BE2C (cell line): ENCODE data around the gene NSUN4.

Experiments
- DNase-seq: peaks from one replicate; pipeline ENCODE4 v3.0.0-alpha.2; 2020
- H3K27me3 ChIP-seq: fragments of 250-450 bp; sonication (Bioruptor Pico); 2 replicates; pipeline ENCODE4 v1.5.1; 2020; ENCODE audit warnings: mild to moderate bottlenecking
- H3K36me3 ChIP-seq: fragments of 250-450 bp; sonication (Bioruptor Pico); 2 replicates; pipeline ENCODE4 v1.5.1; 2020; ENCODE audit warnings: mild to moderate bottlenecking
- H3K4me1 ChIP-seq: fragments of 250-450 bp; sonication (Bioruptor Pico); 2 replicates; pipeline ENCODE4 v1.5.1; 2020
- H3K4me3 ChIP-seq: 2 replicates; pipeline ENCODE4 v1.5.1; 2011; ENCODE audit warnings: low read depth, low read length
- H3K9me3 ChIP-seq: fragments of 250-450 bp; sonication (Bioruptor Pico); 2 replicates; pipeline ENCODE4 v1.5.1; 2020
- CTCF ChIP-seq: IDR thresholded peaks from 2 replicates; pipeline ENCODE4 v1.5.1; 2012; ENCODE audit warnings: mild to moderate bottlenecking, low read depth, low read length

NSUN4 gene

GRCh38 chr1:46301808-46302640 lies 38.6 kb upstream of the NSUN4 start:
- no peaks in the 10 kb centered on the region for H3K9me3 ChIP-seq
- H3K4me3 ChIP-seq: peak overlapping the region; percentile 97
- TF ChIP-seq CTCF: 0 out of 2 replicates have a peak, but pooled peaks have one; percentile 2
- H3K36me3 ChIP-seq: peaks cover 11% of the 10 kb centered on the region
- peak; percentile 42 for DNase-seq
- no peaks in the 10 kb centered on the region for H3K4me1 ChIP-seq
- no peaks in the 10 kb centered on the region for H3K27me3 ChIP-seq

DNA sequence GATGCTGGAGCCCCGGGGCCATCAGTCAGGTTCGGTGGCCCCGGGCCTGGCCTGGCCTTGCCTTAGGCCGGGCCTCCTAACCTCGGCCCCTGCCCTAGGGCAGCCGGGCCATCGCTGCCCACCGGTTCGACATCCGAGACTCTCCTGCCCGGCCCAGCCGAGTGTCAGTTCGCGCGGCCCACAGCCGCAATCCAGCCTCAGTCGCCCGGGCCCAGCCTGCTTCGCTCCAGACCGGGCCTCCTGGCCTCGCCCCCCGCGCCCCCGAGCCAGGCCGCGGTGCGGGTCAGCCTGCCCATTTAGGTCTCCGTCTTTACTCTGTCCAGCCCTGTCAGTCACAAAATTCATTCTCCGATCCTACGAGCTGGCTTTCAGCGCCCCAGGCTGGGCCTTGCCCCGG lies 38.0 kb upstream of the NSUN4 start:
- Histone ChIP-seq H3K36me3 (peaks cover 12% of the 10 kb centered on the region), H3K4me1 (no peaks in the 10 kb centered on the region), H3K4me3 (peak overlapping the region; percentile 97), H3K9me3 (no peaks in the 10 kb centered on the region), H3K27me3 (no peaks in the 10 kb centered on the region)
- TF ChIP-seq CTCF: no peak
- peak; percentile 13 for DNase-seq

DNA sequence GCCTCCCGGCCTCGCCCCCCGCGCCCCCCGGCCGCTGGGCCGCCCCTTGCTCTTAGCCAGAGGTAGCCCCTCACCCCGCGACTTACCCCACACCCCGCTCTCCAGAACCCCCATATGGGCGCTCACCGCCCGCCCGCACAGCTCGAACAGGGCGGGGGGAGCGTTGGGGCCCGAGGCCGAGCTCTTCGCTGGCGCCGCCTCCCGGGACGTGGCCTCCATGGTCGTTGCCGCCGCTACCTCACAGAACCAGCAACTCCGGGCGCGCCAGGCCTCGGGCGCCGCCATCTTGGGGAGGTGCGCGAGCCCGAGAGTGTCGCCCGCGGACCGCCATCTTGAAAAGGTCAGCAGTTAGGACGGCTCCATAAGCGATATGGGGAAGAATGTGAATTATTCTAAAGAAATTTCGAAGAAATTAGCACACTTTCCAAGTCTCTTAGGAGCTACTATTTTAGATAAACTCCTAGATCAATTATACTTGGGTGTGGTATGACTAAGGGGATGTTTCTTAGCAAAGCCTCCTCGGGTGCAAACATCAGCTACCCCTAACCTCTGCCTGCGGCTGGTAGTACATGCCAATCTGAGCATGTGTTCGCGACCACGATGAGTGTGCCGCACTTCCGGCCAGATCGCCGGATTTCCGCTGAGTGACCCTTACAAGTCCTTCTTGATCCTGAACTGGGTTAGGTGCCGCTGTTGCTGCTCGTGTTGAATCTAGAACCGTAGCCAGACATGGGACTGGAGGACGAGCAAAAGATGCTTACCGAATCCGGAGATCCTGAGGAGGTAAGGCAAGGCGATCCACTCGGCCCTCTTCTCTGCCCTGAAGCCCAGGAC lies 37.4 kb upstream of the NSUN4 start, which contains the start of the genes LRRC41 and UQCRH:
Gene LRRC41, minus strand, starts transcription at position 579 of the 834 bp plus-strand sequence. Its CDS starts 294 bp downstream, at position 285.
Gene UQCRH, plus strand, starts transcription at position 661 of the 834 bp plus-strand sequence. Its CDS starts 69 bp downstream, at position 730.
- Histone ChIP-seq H3K9me3 (no peaks in the 10 kb centered on the region), H3K4me3 (peak within 1 kb of the TSS; percentile 97), H3K36me3 (peaks cover 13% of the 10 kb centered on the region; the same call in 1 of the 2 replicates), H3K27me3 (no peaks in the 10 kb centered on the region), H3K4me1 (no peaks in the 10 kb centered on the region)
- DNase-seq: peak; percentile 87
- no peak for TF ChIP-seq CTCF

DNA sequence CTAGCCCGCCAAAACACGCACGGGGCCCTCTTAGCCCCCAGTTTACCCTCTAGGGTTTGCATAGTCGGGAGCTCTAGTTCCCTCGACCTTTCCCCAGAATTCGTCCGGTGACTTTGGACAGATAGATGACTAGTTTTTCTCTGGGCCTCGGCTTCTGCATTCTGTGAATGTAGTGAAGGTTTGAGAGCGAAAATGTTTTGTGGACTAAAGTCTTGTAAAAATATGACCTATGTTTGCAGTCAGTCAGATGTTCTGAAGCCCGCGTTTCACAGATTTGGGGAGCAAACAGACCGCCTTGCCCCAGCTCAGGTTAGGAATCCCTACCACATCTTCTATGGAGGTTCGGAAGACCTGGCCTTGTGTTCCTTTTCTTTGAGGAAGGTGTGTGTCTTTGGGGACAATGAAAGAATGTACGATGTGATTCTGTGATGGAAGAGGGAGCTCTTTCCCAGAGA lies 36.7 kb upstream of the NSUN4 start:
- H3K4me1 ChIP-seq: no peaks in the 10 kb centered on the region
- no peak for TF ChIP-seq CTCF
- peak overlapping the region; percentile 97 for H3K4me3 ChIP-seq
- peaks cover 14% of the 10 kb centered on the region for H3K36me3 ChIP-seq
- DNase-seq: no peak
- H3K27me3 ChIP-seq: no peaks in the 10 kb centered on the region
- H3K9me3 ChIP-seq: no peaks in the 10 kb centered on the region

- Histone ChIP-seq H3K27me3 (no peaks in the 10 kb centered on the region), H3K4me1 (no peaks in the 10 kb centered on the region), H3K9me3 (no peaks in the 10 kb centered on the region), H3K36me3 (peaks cover 28% of the 10 kb centered on the region), H3K4me3 (no peak overlapping the region)
- no peak for TF ChIP-seq CTCF
- DNase-seq: no peak
These were observed 34.5 kb upstream of the NSUN4 start for GRCh38 chr1:46306159-46306530.
